ENCODE measurements around the gene SLC4A7.
"Not testable (repeated sequence)": the region's sequence is repeated elsewhere in the genome, so short reads cannot be mapped to it uniquely, and the experiment has no call there.

The SLC4A7 gene

DNA sequence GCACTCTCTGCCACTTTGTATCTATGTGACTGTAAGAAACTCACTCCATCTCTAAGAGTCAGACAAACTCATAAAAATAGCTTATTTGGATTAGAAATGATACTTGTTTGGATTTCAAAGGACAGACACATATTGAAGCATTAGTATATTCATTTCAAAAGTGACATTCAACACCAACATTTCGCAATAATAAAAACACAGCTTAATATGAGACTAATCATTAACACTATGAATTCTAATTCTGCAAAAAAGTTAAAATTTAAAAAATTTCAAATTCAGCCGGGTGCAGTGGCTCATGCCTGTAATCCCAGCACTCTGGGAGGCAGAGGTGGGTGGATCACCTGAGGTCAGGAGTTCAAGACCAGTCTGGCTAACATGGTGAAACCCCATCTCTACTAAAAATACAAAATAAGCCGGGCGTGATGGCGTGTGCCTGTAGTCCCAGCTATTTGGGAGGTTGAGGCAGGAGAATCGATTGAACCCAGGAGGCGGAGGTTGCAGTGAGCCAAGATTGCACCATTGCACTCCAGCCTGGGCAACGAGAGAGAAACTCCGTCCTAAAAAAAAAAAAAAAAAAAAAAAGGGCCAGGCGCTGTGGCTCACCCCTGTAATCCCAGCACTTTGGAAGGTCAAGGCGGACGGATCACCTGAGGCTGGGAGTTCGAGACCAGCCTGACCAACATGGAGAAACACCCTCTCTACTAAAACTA lies 59.2 kb downstream of the SLC4A7 start:
- not testable (repeated sequence) for H3K4me1 Mint-ChIP-seq, H3K4me3 Mint-ChIP-seq, H3K27ac Mint-ChIP-seq, DNase-seq, H3K27me3 Mint-ChIP-seq, ATAC-seq, H3K9me3 Mint-ChIP-seq

DNA sequence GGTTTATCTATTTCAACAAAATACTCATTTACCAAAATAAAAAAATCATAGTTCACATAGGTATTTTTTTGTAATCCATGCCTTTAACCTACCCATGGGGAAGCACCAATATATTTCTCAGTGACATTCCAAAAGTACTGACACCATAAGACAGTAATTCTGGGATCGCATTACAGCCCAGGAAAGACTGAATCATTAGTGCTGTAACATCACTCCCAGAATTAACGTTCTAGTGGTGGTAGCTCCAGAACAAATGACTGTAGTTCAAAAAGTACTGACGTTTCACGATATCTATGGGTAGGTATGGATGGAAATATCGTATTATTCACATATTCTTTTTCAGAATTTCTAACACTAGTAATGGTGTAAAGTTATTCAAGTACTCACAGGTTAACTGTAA lies 60.7 kb downstream of the SLC4A7 start:
- ATAC-seq (no peak), DNase-seq (no peak)
- Mint-ChIP-seq H3K27me3 (no peaks in the 10 kb centered on the region), H3K4me3 (no peak overlapping the region), H3K27ac (no peak overlapping the region), H3K9me3 (no peaks in the 10 kb centered on the region), H3K4me1 (no peaks in the 10 kb centered on the region)

DNA sequence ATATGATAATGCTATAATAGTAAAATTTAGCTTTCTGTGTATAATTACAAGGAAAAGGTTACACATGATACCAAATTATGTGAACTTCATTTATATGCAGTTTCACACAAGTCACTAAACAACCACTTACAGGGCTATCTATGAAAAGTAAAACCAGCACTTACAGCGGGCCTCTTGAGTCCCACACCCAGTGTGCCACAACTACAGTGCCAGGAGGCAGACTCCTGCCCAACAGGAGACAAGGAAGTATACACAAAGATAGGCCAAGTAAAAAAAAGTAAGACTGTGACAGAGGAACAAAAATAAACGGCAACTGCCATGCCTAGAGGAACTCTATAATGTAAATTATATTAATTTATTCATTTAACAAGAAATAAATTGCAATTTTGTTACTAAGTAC lies 61.6 kb downstream of the SLC4A7 start:
- Mint-ChIP-seq H3K27me3 (no peaks in the 10 kb centered on the region), H3K27ac (no peak overlapping the region), H3K4me1 (no peaks in the 10 kb centered on the region), H3K4me3 (no peak overlapping the region), H3K9me3 (no peaks in the 10 kb centered on the region)
- DNase-seq (no peak), ATAC-seq (no peak)

DNA sequence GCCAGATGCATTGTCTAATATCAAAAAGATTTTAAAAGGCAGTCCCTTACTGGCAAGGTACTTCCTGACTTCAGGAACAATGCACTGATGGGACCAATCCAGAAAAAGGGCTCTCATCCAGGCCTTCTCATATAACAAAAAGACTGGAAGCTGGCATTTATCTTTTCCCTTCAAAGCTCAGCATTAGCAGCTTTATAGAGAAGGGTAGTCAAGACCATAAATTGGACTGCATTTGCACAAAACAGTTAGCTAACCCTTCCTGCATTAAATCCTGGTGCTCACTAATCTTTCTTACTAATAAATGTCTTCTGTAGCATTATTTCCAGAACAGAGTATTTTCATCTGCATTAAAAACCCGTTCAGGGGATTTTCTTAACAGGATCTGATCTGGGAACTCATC lies 69.0 kb downstream of the SLC4A7 start:
- Mint-ChIP-seq H3K9me3 (no peaks in the 10 kb centered on the region), H3K27me3 (no peaks in the 10 kb centered on the region), H3K4me3 (no peak overlapping the region), H3K4me1 (no peaks in the 10 kb centered on the region), H3K27ac (no peak overlapping the region)
- no peak for DNase-seq
- ATAC-seq: no peak

DNA sequence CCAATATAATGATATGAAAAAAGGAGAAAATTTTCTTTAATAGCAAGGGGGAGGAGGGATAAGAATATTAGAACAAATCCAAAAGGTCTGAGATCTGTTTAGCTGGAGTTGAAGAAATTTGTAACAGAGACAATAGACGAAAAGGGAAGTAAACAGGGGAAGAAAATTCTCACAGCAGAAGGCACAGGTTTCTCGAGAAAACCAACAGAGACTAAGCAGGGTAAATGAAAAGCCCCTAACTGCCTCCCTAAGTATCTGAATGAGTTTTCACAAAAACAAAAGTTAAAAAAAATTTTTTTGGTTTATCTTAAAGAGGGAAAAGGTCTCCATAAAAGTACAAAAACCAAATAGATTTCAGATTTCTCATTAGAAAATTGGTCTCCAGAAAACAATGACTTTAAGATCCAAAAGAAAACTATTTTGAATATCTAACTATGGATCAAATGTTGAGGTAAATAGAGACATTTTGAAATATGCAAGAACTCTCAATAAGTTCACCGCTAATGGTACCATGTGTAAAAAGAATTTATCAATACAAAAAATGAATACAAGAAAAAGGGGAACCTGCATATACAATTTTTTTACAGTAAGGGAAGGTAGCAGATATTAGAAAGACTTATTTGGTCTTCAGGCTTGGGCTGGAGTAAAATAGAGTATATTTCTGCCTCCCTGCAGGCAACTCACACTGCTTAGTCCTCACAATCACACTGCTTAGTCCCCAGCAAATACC lies 91.1 kb downstream of the SLC4A7 start:
- no peak for DNase-seq
- no peaks in the 10 kb centered on the region for H3K27me3 Mint-ChIP-seq
- H3K4me1 Mint-ChIP-seq: peaks cover 5% of the 10 kb centered on the region
- H3K4me3 Mint-ChIP-seq: no peak overlapping the region
- ATAC-seq: no peak
- H3K27ac Mint-ChIP-seq: no peak overlapping the region
- no peaks in the 10 kb centered on the region for H3K9me3 Mint-ChIP-seq

DNA sequence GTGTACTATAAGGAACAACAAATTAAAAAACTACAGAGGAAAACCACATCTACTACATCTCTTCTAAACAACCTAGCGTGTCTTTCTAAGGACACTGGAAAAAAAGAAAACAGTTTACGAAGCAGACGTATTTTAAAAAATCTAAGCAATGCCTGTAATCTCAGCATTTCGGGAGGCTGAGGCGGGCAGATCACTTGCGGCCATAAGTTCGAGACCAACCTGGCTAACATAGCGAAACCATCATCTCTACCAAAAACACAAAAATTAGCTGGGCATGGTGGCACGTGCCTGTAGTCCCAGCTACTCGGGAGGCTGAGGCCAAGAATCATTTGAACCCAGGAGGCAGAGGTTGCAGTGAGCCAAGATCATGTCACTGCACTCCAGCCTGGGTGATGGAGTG lies 91.8 kb downstream of the SLC4A7 start:
- H3K27me3 Mint-ChIP-seq, H3K9me3 Mint-ChIP-seq, H3K4me3 Mint-ChIP-seq, H3K4me1 Mint-ChIP-seq, ATAC-seq, DNase-seq: not testable (repeated sequence)
- H3K27ac Mint-ChIP-seq: peak overlapping the region in 1 of 2 donors; percentile 52

DNA sequence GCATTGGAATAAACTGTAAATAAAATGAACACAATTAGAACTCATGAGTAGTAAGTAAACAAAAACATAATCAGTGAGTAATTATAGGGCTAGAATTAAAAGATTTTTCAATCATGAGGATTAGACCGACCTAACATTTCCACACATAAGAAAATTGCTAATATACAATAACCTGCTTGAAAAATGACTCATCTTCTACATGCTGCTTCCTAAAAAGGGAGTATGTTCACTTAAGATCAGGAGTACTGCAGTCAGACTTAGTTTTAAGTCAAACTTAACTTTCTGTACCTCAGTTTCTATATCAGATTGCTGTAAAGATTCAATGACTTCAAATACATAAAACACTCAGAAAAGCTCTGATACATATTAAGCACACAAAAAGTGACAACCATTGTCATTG lies 92.4 kb downstream of the SLC4A7 start:
- DNase-seq (no peak), ATAC-seq (no peak)
- Mint-ChIP-seq H3K27me3 (no peaks in the 10 kb centered on the region), H3K27ac (no peak overlapping the region), H3K9me3 (no peaks in the 10 kb centered on the region), H3K4me3 (no peak overlapping the region), H3K4me1 (peaks cover 5% of the 10 kb centered on the region)

DNA sequence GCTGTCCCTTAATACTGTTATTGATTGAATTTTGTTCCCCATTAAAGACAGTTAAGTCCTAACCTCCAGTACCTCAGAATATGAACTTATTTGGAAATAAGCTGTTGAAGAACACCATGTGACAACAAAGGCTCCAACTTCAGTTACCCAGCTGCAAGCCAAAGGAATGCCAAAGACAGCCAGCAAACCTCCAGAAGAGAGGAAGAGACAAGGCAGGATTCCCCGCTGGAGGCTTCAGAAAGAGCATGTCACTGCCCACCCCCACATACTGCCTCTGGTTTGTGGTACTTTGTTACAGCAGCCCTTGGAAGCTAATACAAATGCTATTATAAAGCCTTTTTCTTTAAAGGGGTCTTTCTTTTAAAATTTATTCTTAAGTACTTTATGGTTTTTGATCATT lies 96.6 kb downstream of the SLC4A7 start:
- no peaks in the 10 kb centered on the region for H3K9me3 Mint-ChIP-seq
- H3K4me3 Mint-ChIP-seq: no peak overlapping the region
- ATAC-seq (no peak), DNase-seq (no peak)
- H3K27me3 Mint-ChIP-seq: no peaks in the 10 kb centered on the region
- no peak overlapping the region for H3K27ac Mint-ChIP-seq
- H3K4me1 Mint-ChIP-seq: no peaks in the 10 kb centered on the region

DNA sequence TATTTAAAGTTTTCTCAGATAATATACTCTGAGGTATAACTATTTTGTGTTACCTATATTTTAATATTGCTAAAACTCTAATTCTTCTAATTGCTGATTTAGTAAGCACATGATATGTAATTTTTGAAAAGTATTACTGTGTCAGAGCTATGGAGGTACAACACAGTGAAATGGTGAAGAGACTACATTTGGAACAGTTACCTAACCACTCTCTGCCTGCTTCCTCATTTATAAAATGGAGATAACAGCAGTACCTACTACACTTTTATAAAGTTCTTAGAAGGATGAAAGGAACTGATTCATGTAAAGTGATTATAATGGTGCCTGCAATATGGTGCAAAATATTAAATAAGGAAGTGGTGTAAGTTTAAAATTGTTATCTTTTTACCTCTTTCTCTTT lies 98.7 kb downstream of the SLC4A7 start:
- Mint-ChIP-seq H3K4me3 (no peak overlapping the region), H3K27ac (no peak overlapping the region), H3K9me3 (no peaks in the 10 kb centered on the region), H3K4me1 (no peaks in the 10 kb centered on the region), H3K27me3 (no peaks in the 10 kb centered on the region)
- ATAC-seq (no peak), DNase-seq (no peak)

DNA sequence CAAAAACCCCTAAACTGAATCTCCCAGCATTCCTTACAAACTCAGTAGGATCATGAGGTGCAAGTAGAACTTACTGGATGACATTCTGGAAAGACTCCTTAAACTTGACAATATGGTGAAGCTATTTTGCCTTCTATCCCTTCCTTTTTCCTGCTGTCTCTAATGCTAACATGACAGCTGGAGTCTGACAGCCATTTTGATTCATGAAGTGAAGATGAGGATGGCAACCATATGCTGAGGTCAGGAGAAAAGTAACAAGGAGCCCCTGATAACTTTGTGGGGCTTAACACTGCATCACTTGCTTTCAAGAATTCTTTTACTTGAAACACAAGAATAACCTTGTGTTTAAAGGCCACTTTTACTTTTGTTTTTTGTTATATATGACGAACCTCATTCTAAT lies 100.0 kb downstream of the SLC4A7 start:
- ATAC-seq (no peak), DNase-seq (no peak)
- Mint-ChIP-seq H3K9me3 (no peaks in the 10 kb centered on the region), H3K27me3 (no peaks in the 10 kb centered on the region), H3K4me3 (no peak overlapping the region), H3K4me1 (no peaks in the 10 kb centered on the region), H3K27ac (no peak overlapping the region)

DNA sequence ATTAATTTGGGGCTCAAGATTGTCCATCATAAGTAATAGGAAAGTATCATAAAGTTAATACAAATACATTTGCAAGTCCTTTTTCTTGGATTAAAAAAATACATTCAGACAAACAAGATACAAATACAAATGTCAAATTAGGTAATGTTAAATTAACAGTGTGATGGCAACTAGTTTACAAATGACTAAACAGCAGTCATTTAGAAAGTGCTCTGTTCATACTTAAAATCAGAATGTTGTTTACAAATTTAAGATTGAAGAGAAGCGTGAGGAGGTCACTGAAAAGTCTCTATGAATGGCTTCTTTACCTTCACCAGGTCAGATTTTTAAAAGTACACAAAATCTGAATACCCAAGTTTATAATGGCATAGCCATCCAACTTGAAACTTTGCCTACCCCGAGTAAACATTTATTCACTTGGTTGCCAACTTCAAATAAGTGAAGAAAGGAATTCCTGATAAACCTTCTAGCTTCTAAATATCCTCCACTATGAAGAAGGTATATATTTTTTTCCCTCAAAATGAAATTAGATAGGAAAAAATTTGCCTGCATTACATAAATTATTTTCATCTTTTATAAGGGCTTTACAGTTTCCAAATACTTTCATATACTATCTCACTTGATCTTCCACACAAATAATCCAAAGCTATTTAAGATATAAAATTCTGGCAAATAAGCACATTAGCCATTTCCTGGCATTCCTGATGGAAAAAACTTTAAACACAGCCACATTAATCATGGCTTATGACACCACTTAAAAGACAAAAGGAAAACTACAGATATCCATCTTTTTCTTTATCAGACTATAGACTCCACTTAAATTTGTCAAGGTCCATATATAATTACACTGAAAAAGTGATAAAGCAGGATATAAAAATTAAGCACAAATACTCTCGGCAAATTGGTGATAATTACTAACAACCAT lies 103.5 kb downstream of the SLC4A7 start:
- Mint-ChIP-seq H3K27me3 (no peaks in the 10 kb centered on the region), H3K4me1 (no peaks in the 10 kb centered on the region), H3K27ac (peak overlapping the region in 1 of 2 donors; percentile 91), H3K9me3 (no peaks in the 10 kb centered on the region), H3K4me3 (no peak overlapping the region)
- no peak for ATAC-seq
- DNase-seq: no peak

DNA sequence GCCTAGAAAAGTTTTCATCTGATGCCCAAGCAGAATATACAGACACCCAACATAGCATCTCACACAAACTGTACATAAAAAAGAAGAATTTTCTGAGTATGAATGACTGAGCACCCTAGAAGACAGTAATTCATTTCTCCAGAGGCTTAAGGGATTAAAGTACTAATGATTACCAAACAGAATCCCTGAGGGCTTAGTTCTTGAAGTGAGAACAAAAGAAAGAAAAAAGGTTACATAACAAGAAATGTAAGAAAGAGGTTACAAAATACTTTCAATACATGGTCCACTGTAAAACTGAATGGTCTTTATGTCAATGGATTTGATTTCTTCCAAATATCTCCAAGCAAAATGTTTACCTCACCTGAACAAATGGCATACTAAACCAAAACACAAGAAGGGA lies 105.9 kb downstream of the SLC4A7 start:
- ATAC-seq (no peak), DNase-seq (no peak)
- H3K27ac Mint-ChIP-seq: peak overlapping the region in 1 of 2 donors; percentile 6
- no peaks in the 10 kb centered on the region for H3K4me1 Mint-ChIP-seq
- no peaks in the 10 kb centered on the region for H3K9me3 Mint-ChIP-seq
- H3K27me3 Mint-ChIP-seq: no peaks in the 10 kb centered on the region
- H3K4me3 Mint-ChIP-seq: no peak overlapping the region

DNA sequence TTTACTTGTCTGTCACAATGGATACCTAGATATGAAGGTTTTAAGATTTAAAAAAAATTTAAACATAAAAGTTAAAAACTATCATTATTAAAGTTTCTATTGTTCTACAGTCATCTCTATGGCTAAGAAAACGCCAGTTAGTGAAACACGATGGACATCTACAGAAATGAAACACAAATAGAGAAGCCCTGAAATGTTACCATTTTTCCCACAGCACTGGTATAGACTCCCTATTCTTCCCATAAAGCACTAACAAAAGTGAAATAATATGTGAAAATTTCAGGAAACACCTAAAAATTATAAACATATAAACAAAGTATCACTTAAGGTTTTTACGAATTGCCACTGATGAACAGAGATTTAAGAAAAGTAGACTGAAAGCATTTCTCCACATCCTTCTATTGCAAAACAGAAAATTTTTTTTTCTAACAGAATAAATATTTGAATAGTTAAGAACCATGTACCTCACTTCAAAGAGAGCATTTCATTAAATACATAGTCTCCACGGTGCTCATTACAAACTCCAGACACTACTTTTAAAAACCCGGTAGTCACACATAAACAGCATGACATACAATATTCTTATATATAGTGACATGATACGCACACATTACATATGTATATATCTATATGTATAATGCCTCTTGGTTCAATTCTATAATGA lies 107.9 kb downstream of the SLC4A7 start:
- H3K27me3 Mint-ChIP-seq: no peaks in the 10 kb centered on the region
- H3K4me3 Mint-ChIP-seq: no peak overlapping the region
- no peaks in the 10 kb centered on the region for H3K4me1 Mint-ChIP-seq
- no peak for DNase-seq
- no peaks in the 10 kb centered on the region for H3K9me3 Mint-ChIP-seq
- H3K27ac Mint-ChIP-seq: no peak overlapping the region
- no peak for ATAC-seq

DNA sequence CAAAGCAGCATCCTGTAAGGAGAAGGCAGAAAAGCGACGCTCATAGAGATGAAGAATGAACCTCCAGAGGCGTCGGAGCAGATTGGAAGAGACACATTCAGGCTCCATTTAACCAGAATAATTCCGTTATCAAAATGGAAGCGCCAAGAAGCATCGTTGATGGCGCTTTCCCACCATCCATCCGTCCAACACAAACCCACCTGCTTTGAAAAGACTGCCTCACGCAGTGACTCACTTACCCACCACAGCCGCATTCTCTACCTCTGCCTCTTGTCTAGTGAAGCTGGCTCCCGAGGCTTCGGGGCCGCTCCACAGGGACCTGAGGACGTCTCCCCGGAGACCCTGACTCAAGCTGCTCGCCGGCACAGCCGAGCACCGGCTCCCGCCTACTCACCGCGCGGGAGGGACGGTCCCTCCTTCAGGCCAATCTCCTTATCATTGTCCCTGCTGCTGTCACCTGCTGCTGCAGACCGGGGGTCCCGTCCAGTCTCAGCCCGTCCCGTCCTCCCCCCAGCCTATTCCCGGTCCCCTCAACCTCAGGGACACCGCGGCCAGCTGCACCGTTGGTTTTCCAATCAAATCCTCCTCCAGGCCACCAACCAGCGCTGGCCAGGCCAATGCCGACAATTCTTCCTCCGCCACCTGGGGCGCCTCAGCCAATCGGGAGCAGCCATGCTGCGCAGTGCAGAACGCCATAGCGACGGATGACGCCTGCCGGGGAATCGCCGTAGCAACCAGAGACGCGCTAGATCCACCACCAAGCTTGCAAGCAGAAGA lies 115.2 kb downstream of the SLC4A7 start, which contains the start of gene NEK10:
Gene NEK10 (minus strand): TSS at position 553 of the 777 bp plus-strand sequence. CDS start 16,501 bp downstream, outside the sequence.
- Mint-ChIP-seq H3K4me3 (peak within 1 kb of the TSS; percentile 93 to 96), H3K9me3 (no peaks in the 10 kb centered on the region), H3K4me1 (peaks cover 15% of the 10 kb centered on the region), H3K27me3 (no peaks in the 10 kb centered on the region), H3K27ac (peak within 1 kb of the TSS; percentile 84 to 87)
- DNase-seq: peak; percentile 85 to 89
- peak; percentile 99 for ATAC-seq
